HCT116 (cell line): ENCODE measurements around the gene PRAMEF14. TPM values are rescaled to one million over a fixed set of nuclear protein-coding genes. Genes with fewer than 3 reads are reported as not detected.
A peak's percentile ranks its signal among the peaks of the same experiment; 100 is the strongest.
"Not testable (repeated sequence)": the region's sequence is repeated elsewhere in the genome, so short reads cannot be mapped to it uniquely, and the experiment has no call there.

Source experiments
- ATAC-seq: fragments of 200-7000 bp; cut with Tn5 transposase; 2 replicates; pipeline ENCODE4 v1.9.1; 2020; ENCODE audit warnings: mild to moderate bottlenecking, moderate library complexity
- BruUV-seq: library from RNA; stranded (reverse); fragments of 400-500 nt; replicated peaks from 2 replicates; lab custom pipeline; 2021; lab: Mats Ljungman, UMichigan
- CTCF ChIA-PET: fragments of 300-600 bp; sonication (Branson Sonifier 250); formaldehyde crosslinking; loops from one replicate; lab custom pipeline; 2021; ENCODE audit warnings: antibody characterized with exemption; lab: Charles Lee
- POLR2A ChIA-PET: fragments of 300-600, 350-600 bp; sonication (Branson Sonifier 250); formaldehyde crosslinking; loops from one replicate; lab custom pipeline; 2021; ENCODE audit warnings: antibody characterized with exemption; lab: Charles Lee
- RAD21 ChIA-PET, 2 experiments: fragments of 300-600 bp; sonication (Branson Sonifier 250); formaldehyde crosslinking; loops; one replicate each; lab custom pipeline; 2023; ENCODE audit warnings: low total read pairs in 2 of 2; ENCODE audit not compliant: uncharacterized antibody in 2 of 2, unreplicated experiment in 2 of 2, low non-redundant PET in 1 of 2; lab: Charles Lee
- DNase-seq: peaks from one replicate; pipeline ENCODE4 v3.0.0-alpha.2; 2010; ENCODE audit warnings: low read depth, low spot score
- H2AFZ ChIP-seq: fragments of 200-600 bp; shearing (Covaris generic), sonication (generic); 2 replicates; pipeline ENCODE4 v1.6.1; 2017; ENCODE audit warnings: low read depth, mixed run types, mixed read lengths, antibody characterized with exemption, low read length; ENCODE audit not compliant: poor library complexity, severe bottlenecking
- H3K27ac ChIP-seq: 2 replicates; pipeline ENCODE4 v1.5.1; 2012; ENCODE audit warnings: low read depth, low read length
- H3K27me3 ChIP-seq: fragments of 200-600 bp; sonication (generic); 2 replicates; pipeline ENCODE4 v1.6.1; 2016; ENCODE audit warnings: mixed run types, low read length, mixed read lengths; ENCODE audit not compliant: insufficient read depth
- H3K36me3 ChIP-seq, 2 experiments: fragments of 200-500 bp in 1 of 2; fragments of 200-600 bp in 1 of 2; sonication (Bioruptor generic) in 1 of 2; sonication (generic) in 1 of 2; 2 replicates each; pipeline versions ENCODE4 v1.5.1 to v1.6.1; 2014 to 2016; ENCODE audit warnings: low read length in 2 of 2, inconsistent platforms in 1 of 2, mixed read lengths in 1 of 2, mixed run types in 1 of 2; ENCODE audit not compliant: insufficient read depth in 2 of 2, control insufficient read depth in 1 of 2
- H3K4me1 ChIP-seq, 2 experiments: fragments of 200-600 bp in 1 of 2; sonication (generic) in 1 of 2; 2 replicates each; pipeline versions ENCODE4 v1.5.1 to v1.6.1; 2012 to 2017; ENCODE audit warnings: low read length in 2 of 2, inconsistent platforms in 1 of 2, mild to moderate bottlenecking in 1 of 2, mixed read lengths in 1 of 2, mixed run types in 1 of 2, moderate library complexity in 1 of 2; ENCODE audit not compliant: insufficient read depth in 2 of 2, control insufficient read depth in 1 of 2
- H3K4me2 ChIP-seq: fragments of 200-600 bp; sonication (generic); 2 replicates; pipeline ENCODE4 v1.6.1; 2017; ENCODE audit warnings: mixed run types, low read length, mixed read lengths
- H3K4me3 ChIP-seq, 2 experiments: fragments of 200-600 bp in 1 of 2; sonication (generic) in 1 of 2; replicated peaks in 1 of 2; 2 replicates each; pipeline ENCODE4 v1.5.1; 2011 to 2016; ENCODE audit warnings: low read length in 2 of 2, control low read depth in 1 of 2, low read depth in 1 of 2, mild to moderate bottlenecking in 1 of 2, mixed read lengths in 1 of 2, mixed run types in 1 of 2
- H3K79me2 ChIP-seq: fragments of 200-600 bp; sonication (generic); 2 replicates; pipeline ENCODE4 v1.6.1; 2017; ENCODE audit warnings: mild to moderate bottlenecking, mixed run types, low read length, moderate library complexity, mixed read lengths; ENCODE audit not compliant: insufficient read depth
- H3K9ac ChIP-seq: fragments of 200-600 bp; sonication (generic); 2 replicates; pipeline ENCODE4 v1.6.1; 2016; ENCODE audit warnings: low read length, mixed read lengths
- H3K9me2 ChIP-seq: fragments of 200-600 bp; sonication (generic), shearing (Covaris generic); 2 replicates; pipeline ENCODE4 v1.6.1; 2017; ENCODE audit warnings: mixed run types, mild to moderate bottlenecking, moderate library complexity; ENCODE audit not compliant: insufficient read depth
- H3K9me3 ChIP-seq, 2 experiments: fragments of 200-500 bp in 1 of 2; fragments of 200-600 bp in 1 of 2; sonication (Bioruptor generic) in 1 of 2; sonication (generic) in 1 of 2; 2 replicates each; pipeline ENCODE4 v1.6.1; 2014 to 2017; ENCODE audit warnings: low read length in 2 of 2, mixed read lengths in 2 of 2, inconsistent platforms in 1 of 2, low read depth in 1 of 2, mild to moderate bottlenecking in 1 of 2, mixed run types in 1 of 2, moderate library complexity in 1 of 2; ENCODE audit not compliant: control insufficient read depth in 1 of 2, insufficient read depth in 1 of 2
- H4K20me1 ChIP-seq: fragments of 200-600 bp; sonication (generic), shearing (Covaris generic); 2 replicates; pipeline ENCODE4 v1.6.1; 2017; ENCODE audit warnings: mixed run types, mild to moderate bottlenecking, moderate library complexity; ENCODE audit not compliant: insufficient read depth
- CTCF ChIP-seq, 3 experiments: fragments of 200-600 bp in 1 of 3; sonication (generic) in 1 of 3; IDR thresholded peaks in 2 of 3; conservative IDR thresholded peaks in 1 of 3; 2 replicates each; pipeline ENCODE4 v1.5.1; 2012 to 2017; ENCODE audit warnings: low read depth in 2 of 3, low read length in 2 of 3, antibody characterized with exemption in 1 of 3, borderline replicate concordance in 1 of 3, control low read depth in 1 of 3, mild to moderate bottlenecking in 1 of 3, mixed read lengths in 1 of 3, mixed run types in 1 of 3, moderate library complexity in 1 of 3; ENCODE audit not compliant: insufficient read depth in 1 of 3
- RAD21 ChIP-seq: IDR thresholded peaks from 2 replicates; pipeline ENCODE4 v1.6.1; 2012; ENCODE audit warnings: low read depth, mild to moderate bottlenecking
- intact Hi-C: fragments of 100-400 bp; cut with micrococcal nuclease; formaldehyde crosslinking; loops from 2 replicates; pipeline ENCODE4 v1.10.0; 2022
- total RNA-seq: library from RNA; stranded (reverse); gene quantifications from one replicate; pipeline ENCODE4 v1.2.1, GENCODE V29; 2021; ENCODE audit not compliant: unreplicated experiment

The PRAMEF14 gene
- total RNA-seq, 1 experiment from 2014 or later = not detected

GRCh38 chr1:13368544-13368943, 21.6 kb upstream of the PRAMEF14 start:
- BruUV-seq, H3K9me3 ChIP-seq, H4K20me1 ChIP-seq, H2AFZ ChIP-seq, intact Hi-C loops, H3K9me2 ChIP-seq, H3K27ac ChIP-seq, POLR2A ChIA-PET, H3K4me3 ChIP-seq, H3K4me2 ChIP-seq, H3K36me3 ChIP-seq, RAD21 ChIA-PET, CTCF ChIA-PET, H3K9ac ChIP-seq, H3K4me1 ChIP-seq, H3K27me3 ChIP-seq, H3K79me2 ChIP-seq: not testable (repeated sequence)
- peak; percentile 7 for DNase-seq
- ATAC-seq = peak; percentile 88
- peak; percentile 22; the same call in 1 of the 2 replicates for TF ChIP-seq RAD21
- TF ChIP-seq CTCF (IDR thresholded peaks at IDR 0.05 in 2 of 3, conservative IDR thresholded peaks at IDR 0.05 in 1 of 3; ENCODE audit: borderline replicate concordance in 1 of 3, insufficient read depth in 1 of 3, low read depth in 2 of 3, low read length in 2 of 3) = peak; percentile 28 to 46 (median 40); a peak in 5 of 6 replicates

- POLR2A ChIA-PET, CTCF ChIA-PET, H3K9ac ChIP-seq, H3K9me3 ChIP-seq, RAD21 ChIA-PET, H3K4me2 ChIP-seq, H3K4me3 ChIP-seq, BruUV-seq, H4K20me1 ChIP-seq, H3K79me2 ChIP-seq, DNase-seq, H3K4me1 ChIP-seq, H2AFZ ChIP-seq, intact Hi-C loops, H3K36me3 ChIP-seq, ATAC-seq, H3K27me3 ChIP-seq, H3K27ac ChIP-seq, H3K9me2 ChIP-seq: not testable (repeated sequence)
Measured at GRCh38 chr1:13366536-13366935, 19.6 kb upstream of the PRAMEF14 start.

- H3K9ac ChIP-seq, POLR2A ChIA-PET, H4K20me1 ChIP-seq, H3K4me2 ChIP-seq, BruUV-seq, H3K27ac ChIP-seq, CTCF ChIA-PET, DNase-seq, H3K4me1 ChIP-seq, ATAC-seq, H3K9me3 ChIP-seq, H3K27me3 ChIP-seq, H3K4me3 ChIP-seq, intact Hi-C loops, H3K36me3 ChIP-seq, H3K79me2 ChIP-seq, H2AFZ ChIP-seq, RAD21 ChIA-PET, H3K9me2 ChIP-seq: not testable (repeated sequence)
Measured at GRCh38 chr1:13364928-13365327, 18.0 kb upstream of the PRAMEF14 start.

- H4K20me1 ChIP-seq, intact Hi-C loops, H3K4me3 ChIP-seq, POLR2A ChIA-PET, H3K4me2 ChIP-seq, CTCF ChIA-PET, BruUV-seq, H3K27me3 ChIP-seq, H3K9me2 ChIP-seq, H3K9ac ChIP-seq, ATAC-seq, H2AFZ ChIP-seq, H3K4me1 ChIP-seq, RAD21 ChIA-PET, DNase-seq, H3K9me3 ChIP-seq, H3K79me2 ChIP-seq, H3K36me3 ChIP-seq, H3K27ac ChIP-seq: not testable (repeated sequence)
Measured at GRCh38 chr1:13362364-13362763, 15.4 kb upstream of the PRAMEF14 start.
